Lower leg skin (tissue), 4 donors: ENCODE measurements around the gene BIN1. TPM values are rescaled to one million over a fixed set of nuclear protein-coding genes. Genes with fewer than 3 reads are reported as not detected.
A peak's percentile ranks its signal among the peaks of the same experiment; 100 is the strongest.

ENCODE experiments used
- DNase-seq, 2 donors: peaks; one replicate each; pipeline ENCODE4 v3.0.0-alpha.2; 2019; ENCODE audit warnings: low spot score in 2 of 2
- H3K4me3 ChIP-seq: fragments of 200-600 bp; sonication (generic); 2 replicates; pipeline ENCODE4 v1.5.1; 2017; ENCODE audit warnings: mild to moderate bottlenecking, low read depth; ENCODE audit not compliant: poor library complexity, severe bottlenecking
- POLR2A ChIP-seq, 2 donors: fragments of 450-650 bp; IDR thresholded peaks; one replicate each; pipeline ENCODE4 v1.6.1; 2016 to 2017; ENCODE audit warnings: antibody characterized with exemption in 2 of 2, mild to moderate bottlenecking in 1 of 2, moderate library complexity in 1 of 2
- WGBS, 2 donors: methylation state at CpG; one replicate each; pipeline ENCODE4 v1.1.5; 2018; 5-methylcytosine and 5-hydroxymethylcytosine counted together
- intact Hi-C: fragments of 100-400 bp; cut with DNase I; formaldehyde crosslinking; loops from one replicate; pipeline ENCODE4 v1.15.0; 2023; ENCODE audit warnings: low total_unique reads
- total RNA-seq, 4 donors: library from RNA; depleted of rRNA; stranded (reverse); fragments of >200 nt; gene quantifications; one replicate each; pipeline ENCODE4 v1.1.0, GENCODE V29; 2016
- TF ChIP-seq, protein P1 (sequence below), 3 donors: fragments of 450-650 bp; IDR thresholded peaks; one replicate each; pipeline ENCODE4 v1.5.1; 2016; ENCODE audit warnings: antibody characterized with exemption in 3 of 3, mild to moderate bottlenecking in 3 of 3, moderate library complexity in 2 of 3

BIN1 gene
- total RNA-seq, 4 donors from 2014 or later: 8.4 to 18.2 (median 9.8) TPM

DNA sequence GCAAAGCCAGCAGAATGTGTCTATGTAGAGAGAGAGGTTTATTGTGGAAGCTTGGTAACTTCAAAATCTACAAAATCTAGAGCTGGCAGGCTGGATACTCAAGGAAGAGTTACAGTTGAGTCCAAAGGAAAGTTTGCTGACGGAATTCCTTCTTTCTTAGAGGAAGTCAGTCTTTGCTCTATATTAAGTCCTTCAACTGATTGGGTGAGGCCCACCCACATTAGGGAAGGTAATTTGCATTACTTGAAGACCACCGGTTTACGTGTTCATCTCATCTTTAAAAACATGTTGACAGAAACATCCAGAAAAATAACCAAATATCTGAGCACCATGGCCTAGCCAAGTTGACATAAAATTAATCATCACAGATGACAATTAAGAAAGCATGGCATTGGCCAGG, 106.8 kb downstream of the BIN1 start:
- WGBS, 2 donors: 83 to 95% methylated on average over 3 of the region's 3 CpGs
- H3K4me3 ChIP-seq: no peak overlapping the region
- DNase-seq: no peak

DNA sequence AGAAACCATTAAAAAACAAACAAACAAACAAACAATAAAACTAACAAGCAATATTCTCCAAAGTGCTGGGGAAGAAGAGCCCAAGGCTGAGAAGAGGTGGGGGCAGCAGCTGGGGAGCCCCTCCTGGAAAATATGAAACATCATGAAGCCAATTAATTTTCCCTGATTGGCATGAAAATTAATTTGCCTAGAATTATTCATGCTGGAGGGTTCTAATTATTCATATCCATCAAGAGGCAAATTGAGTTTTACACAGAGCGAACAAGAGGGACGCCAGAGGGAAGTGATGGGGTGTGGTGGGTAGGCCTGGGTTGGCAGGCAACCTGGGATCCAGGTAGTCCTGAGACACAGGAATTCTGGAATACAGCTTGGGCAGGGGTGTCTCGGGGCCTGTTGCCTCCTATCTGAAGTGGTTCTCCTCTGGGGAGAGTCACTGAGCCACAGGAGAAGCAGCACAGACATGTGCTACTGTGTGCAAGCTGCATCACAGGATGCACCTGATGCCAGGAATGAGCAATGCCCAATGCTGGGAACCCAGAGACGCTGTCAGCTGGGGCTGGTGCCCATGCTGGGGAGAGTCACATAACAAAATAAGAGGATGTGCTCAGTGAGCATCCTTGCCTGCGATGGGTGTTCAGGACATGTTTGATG, 107.7 kb downstream of the BIN1 start:
- DNase-seq: peak in 1 of 2 donors; percentile 42
- 71 to 72% methylated on average over 5 of the region's 5 CpGs for WGBS, 2 donors
- no peak for TF ChIP-seq POLR2A (IDR thresholded peaks at IDR 0.05)
- TF ChIP-seq, protein P1, sequence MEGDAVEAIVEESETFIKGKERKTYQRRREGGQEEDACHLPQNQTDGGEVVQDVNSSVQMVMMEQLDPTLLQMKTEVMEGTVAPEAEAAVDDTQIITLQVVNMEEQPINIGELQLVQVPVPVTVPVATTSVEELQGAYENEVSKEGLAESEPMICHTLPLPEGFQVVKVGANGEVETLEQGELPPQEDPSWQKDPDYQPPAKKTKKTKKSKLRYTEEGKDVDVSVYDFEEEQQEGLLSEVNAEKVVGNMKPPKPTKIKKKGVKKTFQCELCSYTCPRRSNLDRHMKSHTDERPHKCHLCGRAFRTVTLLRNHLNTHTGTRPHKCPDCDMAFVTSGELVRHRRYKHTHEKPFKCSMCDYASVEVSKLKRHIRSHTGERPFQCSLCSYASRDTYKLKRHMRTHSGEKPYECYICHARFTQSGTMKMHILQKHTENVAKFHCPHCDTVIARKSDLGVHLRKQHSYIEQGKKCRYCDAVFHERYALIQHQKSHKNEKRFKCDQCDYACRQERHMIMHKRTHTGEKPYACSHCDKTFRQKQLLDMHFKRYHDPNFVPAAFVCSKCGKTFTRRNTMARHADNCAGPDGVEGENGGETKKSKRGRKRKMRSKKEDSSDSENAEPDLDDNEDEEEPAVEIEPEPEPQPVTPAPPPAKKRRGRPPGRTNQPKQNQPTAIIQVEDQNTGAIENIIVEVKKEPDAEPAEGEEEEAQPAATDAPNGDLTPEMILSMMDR (IDR thresholded peaks at IDR 0.05): no peak
- H3K4me3 ChIP-seq: no peak overlapping the region
- intact Hi-C loops: no loop called here

More for the DNA sequence above, 106.8 kb downstream of the BIN1 start:
- intact Hi-C loops: no loop called here
- TF ChIP-seq, protein P1 (IDR thresholded peaks at IDR 0.05): no peak
- no peak for TF ChIP-seq POLR2A (IDR thresholded peaks at IDR 0.05)

GRCh38 chr2:126998486-126998885, 108.5 kb downstream of the BIN1 start:
- intact Hi-C loops: no loop called here

More at GRCh38 chr2:126998486-126998885, 108.5 kb downstream of the BIN1 start:
- no peak for DNase-seq
- TF ChIP-seq POLR2A (IDR thresholded peaks at IDR 0.05): no peak
- H3K4me3 ChIP-seq: no peak overlapping the region

Other genes starting within 250 kb of the BIN1 start
- not detected for gene TEX51, start 208.3 kb downstream of the BIN1 start, total RNA-seq
- 1 to 10 TPM; 2.4 to 3.5 (median 2.7) TPM for gene CYP27C1, start 113.1 kb upstream of the BIN1 start, total RNA-seq
- gene ERCC3, start 187.0 kb upstream of the BIN1 start, total RNA-seq: 10 to 100 TPM; 23.7 to 47.5 (median 32.1) TPM